H9 (cell line): ENCODE results near the gene TMEM135. TPM values are rescaled to one million over a fixed set of nuclear protein-coding genes. Genes with fewer than 3 reads are reported as not detected.

Experiments used
- DNase-seq: peaks from one replicate; pipeline ENCODE4 v3.0.0-alpha.2; 2017
- H2AFZ ChIP-seq: one replicate; pipeline ENCODE4 v1.6.1; 2013; ENCODE audit warnings: mild to moderate bottlenecking, low read length, control low read depth, moderate library complexity
- H2AK5ac ChIP-seq: 2 replicates; pipeline ENCODE4 v1.6.1; 2013; ENCODE audit warnings: low read length, control low read depth, mixed read lengths; ENCODE audit not compliant: insufficient read length
- H2BK120ac ChIP-seq: one replicate; pipeline ENCODE4 v1.6.1; 2013; ENCODE audit warnings: low read depth, mild to moderate bottlenecking, low read length, control low read depth, inconsistent platforms; ENCODE audit not compliant: poor library complexity, severe bottlenecking
- H2BK12ac ChIP-seq: 2 replicates; pipeline ENCODE4 v1.6.1; 2013; ENCODE audit warnings: low read length, control low read depth, mixed read lengths, low read depth; ENCODE audit not compliant: insufficient read length
- H2BK15ac ChIP-seq: 2 replicates; pipeline ENCODE4 v1.6.1; 2013; ENCODE audit warnings: low read depth, low read length, control low read depth
- H2BK20ac ChIP-seq: one replicate; pipeline ENCODE4 v1.6.1; 2013; ENCODE audit warnings: low read depth, mild to moderate bottlenecking, low read length, control low read depth, inconsistent platforms; ENCODE audit not compliant: poor library complexity, severe bottlenecking
- H2BK5ac ChIP-seq: 2 replicates; pipeline ENCODE4 v1.6.1; 2013; ENCODE audit warnings: low read length, control low read depth, mixed read lengths; ENCODE audit not compliant: insufficient read length
- H3K14ac ChIP-seq: 2 replicates; pipeline ENCODE4 v1.6.1; 2013; ENCODE audit warnings: low read length, control low read depth; ENCODE audit not compliant: insufficient read depth
- H3K18ac ChIP-seq: 2 replicates; pipeline ENCODE4 v1.6.1; 2013; ENCODE audit warnings: low read depth, mild to moderate bottlenecking, mixed read lengths, low read length, control low read depth; ENCODE audit not compliant: insufficient read length
- H3K23ac ChIP-seq: 2 replicates; pipeline ENCODE4 v1.6.1; 2013; ENCODE audit warnings: low read length, control low read depth, mixed read lengths, low read depth; ENCODE audit not compliant: insufficient read length
- H3K23me2 ChIP-seq: 2 replicates; pipeline ENCODE4 v1.6.1; 2013; ENCODE audit warnings: low read depth, mild to moderate bottlenecking, mixed read lengths, low read length, control low read depth; ENCODE audit not compliant: insufficient read length, poor library complexity, severe bottlenecking
- H3K27ac ChIP-seq: 2 replicates; pipeline ENCODE4 v1.5.1; 2013; ENCODE audit warnings: low read length, control low read depth, mixed read lengths, low read depth; ENCODE audit not compliant: insufficient read length
- H3K27me3 ChIP-seq: 2 replicates; pipeline ENCODE4 v1.6.1; 2013; ENCODE audit warnings: low read length, control low read depth, inconsistent platforms; ENCODE audit not compliant: insufficient read depth
- H3K4ac ChIP-seq: 2 replicates; pipeline ENCODE4 v1.6.1; 2013; ENCODE audit warnings: low read depth, mild to moderate bottlenecking, control low read depth, inconsistent platforms, low read length, moderate library complexity
- H3K4me1 ChIP-seq: 2 replicates; pipeline ENCODE4 v1.6.1; 2013; ENCODE audit warnings: low read length, control low read depth, inconsistent platforms; ENCODE audit not compliant: insufficient read depth
- H3K4me2 ChIP-seq: 2 replicates; pipeline ENCODE4 v1.6.1; 2013; ENCODE audit warnings: low read length, control low read depth, mixed read lengths; ENCODE audit not compliant: insufficient read length, insufficient read depth
- H3K56ac ChIP-seq: 2 replicates; pipeline ENCODE4 v1.6.1; 2013; ENCODE audit warnings: low read depth, mild to moderate bottlenecking, mixed read lengths, low read length, control low read depth; ENCODE audit not compliant: insufficient read length
- H3K79me1 ChIP-seq: 2 replicates; pipeline ENCODE4 v1.6.1; 2013; ENCODE audit warnings: low read depth, mild to moderate bottlenecking, moderate library complexity, low read length, control low read depth, inconsistent platforms; ENCODE audit not compliant: insufficient read depth, poor library complexity, severe bottlenecking
- H3K79me2 ChIP-seq: 2 replicates; pipeline ENCODE4 v1.6.1; 2013; ENCODE audit warnings: low read length, control low read depth, inconsistent platforms; ENCODE audit not compliant: insufficient read depth
- H3K9ac ChIP-seq: 2 replicates; pipeline ENCODE4 v1.6.1; 2013; ENCODE audit warnings: low read length, control low read depth, mixed read lengths; ENCODE audit not compliant: insufficient read length; ENCODE audit errors: extremely low read depth
- H3K9me3 ChIP-seq: one replicate; pipeline ENCODE4 v1.6.1; 2013; ENCODE audit warnings: low read depth, low read length, inconsistent platforms; ENCODE audit not compliant: control insufficient read depth
- H3T11ph ChIP-seq: one replicate; pipeline ENCODE4 v1.6.1; 2013; ENCODE audit warnings: mild to moderate bottlenecking, low read length, control low read depth, inconsistent platforms
- H4K20me1 ChIP-seq: one replicate; pipeline ENCODE4 v1.6.1; 2013; ENCODE audit not compliant: control insufficient read depth, insufficient read length, insufficient read depth
- H4K5ac ChIP-seq: 2 replicates; pipeline ENCODE4 v1.6.1; 2013; ENCODE audit warnings: low read depth, mild to moderate bottlenecking, mixed read lengths, low read length, control low read depth; ENCODE audit not compliant: insufficient read length
- H4K8ac ChIP-seq: replicated peaks from 2 replicates; pipeline ENCODE4 v1.6.1; 2013; ENCODE audit warnings: low read length, control low read depth, mixed read lengths, low read depth; ENCODE audit not compliant: insufficient read length
- H4K91ac ChIP-seq: 2 replicates; pipeline ENCODE4 v1.6.1; 2013; ENCODE audit warnings: low read depth, mild to moderate bottlenecking, moderate library complexity, mixed read lengths, low read length, control low read depth; ENCODE audit not compliant: insufficient read length
- H3K27ac Mint-ChIP-seq, 3 experiments: 2 replicates in 2 of 3; 3 replicates in 1 of 3; pipeline ENCODE4 v1.8.0; 2020 to 2021; ENCODE audit warnings: mixed read lengths in 3 of 3, mild to moderate bottlenecking in 1 of 3, moderate library complexity in 1 of 3
- H3K27me3 Mint-ChIP-seq: 2 replicates; pipeline ENCODE4 v1.8.0; 2021; ENCODE audit warnings: low read depth, mild to moderate bottlenecking, moderate library complexity, mixed read lengths
- H3K36me3 Mint-ChIP-seq, 3 experiments: 2 replicates in 2 of 3; 3 replicates in 1 of 3; pipeline ENCODE4 v1.8.0; 2020 to 2021; ENCODE audit warnings: low read depth in 3 of 3, mixed read lengths in 3 of 3; ENCODE audit not compliant: insufficient read depth in 1 of 3
- H3K4me1 Mint-ChIP-seq, 2 experiments: 2 replicates each; pipeline ENCODE4 v1.8.0; 2020; ENCODE audit warnings: mixed read lengths in 2 of 2
- H3K4me3 Mint-ChIP-seq, 2 experiments: 2 replicates in 1 of 2; 3 replicates in 1 of 2; pipeline ENCODE4 v1.8.0; 2020 to 2021; ENCODE audit warnings: mild to moderate bottlenecking in 2 of 2, mixed read lengths in 2 of 2, moderate library complexity in 1 of 2
- H3K9me3 Mint-ChIP-seq, 2 experiments: 2 replicates in 1 of 2; 3 replicates in 1 of 2; pipeline ENCODE4 v1.8.0; 2020; ENCODE audit warnings: mild to moderate bottlenecking in 2 of 2, mixed read lengths in 2 of 2, moderate library complexity in 1 of 2
- WGBS: extraction: QIAGEN DNeasy Blood & Tissue Kit; methylation state at CpG from one replicate; pipeline ENCODE4 v1.1.7; 2013; ENCODE audit warnings: missing lambda C conversion rate, low lambda C conversion rate, mixed read lengths; ENCODE audit not compliant: insufficient read length; ENCODE audit errors: extremely low coverage; 5-methylcytosine and 5-hydroxymethylcytosine counted together
- total RNA-seq: library from RNA; stranded (reverse); gene quantifications from 2 replicates; pipeline ENCODE4 v1.2.1, GENCODE V29; 2021
- TF ChIP-seq, protein P1 (sequence below): fragments of 200-600 bp; sonication (generic); conservative IDR thresholded peaks from 3 replicates; pipeline ENCODE4 v1.8.0; 2021; ENCODE audit warnings: antibody characterized with exemption, mild to moderate bottlenecking

TMEM135 gene
- total RNA-seq, 1 experiment from 2014 or later: 25.2 TPM

GRCh38 chr11:87173185-87174039, 135.7 kb downstream of the TMEM135 start:
- Histone ChIP-seq H2AFZ (no peak overlapping the region), H3K27ac (no peak overlapping the region), H4K20me1 (no peaks in the 10 kb centered on the region), H3T11ph (no peak overlapping the region), H2BK120ac (no peak overlapping the region), H3K4me2 (no peak overlapping the region), H3K23ac (no peak overlapping the region), H3K18ac (no peak overlapping the region), H3K27me3 (no peaks in the 10 kb centered on the region), H3K23me2 (no peaks in the 10 kb centered on the region), H3K79me1 (no peaks in the 10 kb centered on the region), H3K9me3 (peaks cover 7% of the 10 kb centered on the region), H2BK12ac (no peak overlapping the region), H3K79me2 (no peaks in the 10 kb centered on the region), H4K91ac (no peak overlapping the region), H2BK5ac (no peak overlapping the region), H3K14ac (no peak overlapping the region), H3K4ac (no peak overlapping the region), H2BK20ac (no peak overlapping the region), H4K5ac (no peak overlapping the region), H2BK15ac (no peak overlapping the region), H4K8ac (no peak overlapping the region), H2AK5ac (no peak overlapping the region), H3K9ac (no peak overlapping the region), H3K56ac (no peak overlapping the region), H3K4me1 (no peaks in the 10 kb centered on the region)
- H3K36me3 Mint-ChIP-seq: peaks cover 9 to 21% (median 11%) of the 10 kb centered on the region in 3 experiments; a peak in 5 of 7 replicates
- peaks cover 11 to 22% of the 10 kb centered on the region in 2 experiments; a peak in 4 of 5 replicates for H3K9me3 Mint-ChIP-seq
- no CpG with 5 or more reads among the region's 3 CpGs for WGBS
- H3K27me3 Mint-ChIP-seq: no peaks in the 10 kb centered on the region; the same call in 1 of the 2 replicates
- H3K4me3 Mint-ChIP-seq: no peak overlapping the region
- no peak overlapping the region for H3K27ac Mint-ChIP-seq
- H3K4me1 Mint-ChIP-seq: peaks cover 3 to 13% of the 10 kb centered on the region in 2 experiments
- DNase-seq: no peak
- TF ChIP-seq, protein P1, sequence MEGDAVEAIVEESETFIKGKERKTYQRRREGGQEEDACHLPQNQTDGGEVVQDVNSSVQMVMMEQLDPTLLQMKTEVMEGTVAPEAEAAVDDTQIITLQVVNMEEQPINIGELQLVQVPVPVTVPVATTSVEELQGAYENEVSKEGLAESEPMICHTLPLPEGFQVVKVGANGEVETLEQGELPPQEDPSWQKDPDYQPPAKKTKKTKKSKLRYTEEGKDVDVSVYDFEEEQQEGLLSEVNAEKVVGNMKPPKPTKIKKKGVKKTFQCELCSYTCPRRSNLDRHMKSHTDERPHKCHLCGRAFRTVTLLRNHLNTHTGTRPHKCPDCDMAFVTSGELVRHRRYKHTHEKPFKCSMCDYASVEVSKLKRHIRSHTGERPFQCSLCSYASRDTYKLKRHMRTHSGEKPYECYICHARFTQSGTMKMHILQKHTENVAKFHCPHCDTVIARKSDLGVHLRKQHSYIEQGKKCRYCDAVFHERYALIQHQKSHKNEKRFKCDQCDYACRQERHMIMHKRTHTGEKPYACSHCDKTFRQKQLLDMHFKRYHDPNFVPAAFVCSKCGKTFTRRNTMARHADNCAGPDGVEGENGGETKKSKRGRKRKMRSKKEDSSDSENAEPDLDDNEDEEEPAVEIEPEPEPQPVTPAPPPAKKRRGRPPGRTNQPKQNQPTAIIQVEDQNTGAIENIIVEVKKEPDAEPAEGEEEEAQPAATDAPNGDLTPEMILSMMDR: no peak
